Keratinocyte (primary cell): ENCODE measurements around the gene CLSTN1. TPM values are rescaled to one million over a fixed set of nuclear protein-coding genes. Genes with fewer than 3 reads are reported as not detected.

ENCODE experiments used
- DNase-seq: peaks from one replicate; pipeline ENCODE4 v3.0.0-alpha.2; 2011; ENCODE audit warnings: low read depth, missing footprints, low spot score
- FAIRE-seq: peaks from 2 replicates; lab custom pipeline; 2011; peaks lifted over from hg19 to GRCh38; lab: Jason Lieb, UNC
- H2AFZ ChIP-seq: 2 replicates; pipeline ENCODE4 v1.6.0; 2012; ENCODE audit warnings: low read length, control low read depth, inconsistent platforms; ENCODE audit not compliant: control insufficient read depth
- H3K27ac ChIP-seq: 2 replicates; pipeline ENCODE4 v1.5.1; 2011; ENCODE audit warnings: low read length; ENCODE audit not compliant: control insufficient read depth, insufficient read depth
- H3K27me3 ChIP-seq: 3 replicates; pipeline ENCODE4 v1.6.0; 2011; ENCODE audit warnings: low read length; ENCODE audit not compliant: control insufficient read depth, insufficient read depth; ENCODE audit errors: extremely low read depth
- H3K36me3 ChIP-seq, 2 experiments: 2 replicates in 1 of 2; 3 replicates in 1 of 2; pipeline ENCODE4 v1.5.1; 2011; ENCODE audit warnings: low read length in 2 of 2, mild to moderate bottlenecking in 1 of 2; ENCODE audit not compliant: control insufficient read depth in 2 of 2, insufficient read depth in 2 of 2; ENCODE audit errors: extremely low read depth in 1 of 2
- H3K4me1 ChIP-seq: 3 replicates; pipeline ENCODE4 v1.5.1; 2011; ENCODE audit warnings: low read length; ENCODE audit not compliant: control insufficient read depth, insufficient read depth; ENCODE audit errors: extremely low read depth
- H3K4me2 ChIP-seq: 3 replicates; pipeline ENCODE4 v1.6.0; 2011; ENCODE audit warnings: low read depth, low read length; ENCODE audit not compliant: control insufficient read depth, insufficient read depth; ENCODE audit errors: extremely low read depth
- H3K4me3 ChIP-seq, 3 experiments: fragments of 200-600 bp in 1 of 3; sonication (generic) in 1 of 3; 2 replicates in 2 of 3; 3 replicates in 1 of 3; pipeline ENCODE4 v1.5.1; 2011 to 2016; ENCODE audit warnings: low read length in 3 of 3, mild to moderate bottlenecking in 3 of 3, control low read depth in 2 of 3, inconsistent platforms in 1 of 3, low read depth in 1 of 3, mixed read lengths in 1 of 3, mixed run types in 1 of 3, moderate library complexity in 1 of 3; ENCODE audit not compliant: control insufficient read depth in 2 of 3, insufficient read depth in 2 of 3; ENCODE audit errors: extremely low read depth in 1 of 3
- H3K79me2 ChIP-seq: 2 replicates; pipeline ENCODE4 v1.6.0; 2012; ENCODE audit warnings: low read length; ENCODE audit not compliant: control insufficient read depth, insufficient read depth
- H3K9ac ChIP-seq: 3 replicates; pipeline ENCODE4 v1.6.0; 2011; ENCODE audit warnings: low read length; ENCODE audit not compliant: control insufficient read depth, insufficient read depth; ENCODE audit errors: extremely low read depth
- H3K9me1 ChIP-seq: 3 replicates; pipeline ENCODE4 v1.6.0; 2011; ENCODE audit warnings: low read length; ENCODE audit not compliant: control insufficient read depth, insufficient read depth; ENCODE audit errors: extremely low read depth
- H3K9me3 ChIP-seq: 2 replicates; pipeline ENCODE4 v1.5.1; 2012; ENCODE audit warnings: low read depth, low read length; ENCODE audit not compliant: control insufficient read depth
- H4K20me1 ChIP-seq: 3 replicates; pipeline ENCODE4 v1.6.0; 2011; ENCODE audit warnings: low read length; ENCODE audit not compliant: control insufficient read depth, insufficient read depth; ENCODE audit errors: extremely low read depth
- EZH2 ChIP-seq: IDR thresholded peaks from one replicate; pipeline ENCODE4 v1.6.1; 2012; ENCODE audit warnings: inconsistent platforms, mild to moderate bottlenecking, low read length, moderate library complexity
- dilution Hi-C: fragments of 300-500 bp; cut with MboI; formaldehyde crosslinking; loops from one replicate; pipeline ENCODE4 v1.7.0; 2020; ENCODE audit warnings: low sequenced_read_pairs; ENCODE audit not compliant: extremely low pct_ligation_motif_present
- polyA minus RNA-seq, 3 experiments: library from RNA; depleted of rRNA, polyadenylated mRNA; stranded (reverse); fragments of >200 nt; gene quantifications; 1 replicate in 1 of 3; 2 replicates in 1 of 3; 3 replicates in 1 of 3; pipeline ENCODE4 v1.2.3, GENCODE V29; 2011
- polyA plus RNA-seq, 5 experiments: library from polyadenylated mRNA; depleted of rRNA in 3 of 5; stranded (reverse) in 3 of 5; stranded (forward) in 1 of 5; unstranded in 1 of 5; fragments of >200 nt; gene quantifications; 1 replicate in 1 of 5; 2 replicates in 3 of 5; 3 replicates in 1 of 5; pipeline versions ENCODE4 v1.2.1 to v1.2.3, GENCODE V29; 2011 to 2012; ENCODE audit warnings: missing spikeins in 2 of 5, low read depth in 1 of 5, low replicate concordance in 1 of 5
- TF ChIP-seq, protein P1 (sequence below), 3 experiments: IDR thresholded peaks in 1 of 3; conservative IDR thresholded peaks in 1 of 3; optimal IDR thresholded peaks in 1 of 3; 2 replicates in 2 of 3; 3 replicates in 1 of 3; pipeline versions ENCODE3 to v1.5.1; 2011; ENCODE audit warnings: low read length in 3 of 3, mild to moderate bottlenecking in 3 of 3, moderate library complexity in 2 of 3, control low read depth in 1 of 3, inconsistent platforms in 1 of 3; ENCODE audit not compliant: insufficient read depth in 2 of 3; ENCODE audit errors: extremely low read depth in 1 of 3

CLSTN1 gene
- polyA plus RNA-seq: 79.1 to 263 TPM (median 90.3 TPM) in 3 replicates
- polyA plus RNA-seq (2011; ENCODE audit: low read depth): 70.0 TPM
- polyA plus RNA-seq (2011; cell fraction: cytosol; rRNA removed): 67.1 and 103 TPM in 2 replicates
- 424 and 491 TPM in 2 replicates for polyA plus RNA-seq (2011; cell fraction: nucleus; rRNA removed)
- polyA plus RNA-seq (2012; ENCODE audit: low replicate concordance): 130 and 344 TPM in 2 replicates
- 159 to 521 TPM (median 197 TPM) in 3 replicates for polyA minus RNA-seq
- polyA minus RNA-seq (2011; cell fraction: cytosol; rRNA and poly(A)+ RNA removed): 202 TPM
- polyA minus RNA-seq (2011; cell fraction: nucleus; rRNA and poly(A)+ RNA removed): 492 and 717 TPM in 2 replicates

DNA sequence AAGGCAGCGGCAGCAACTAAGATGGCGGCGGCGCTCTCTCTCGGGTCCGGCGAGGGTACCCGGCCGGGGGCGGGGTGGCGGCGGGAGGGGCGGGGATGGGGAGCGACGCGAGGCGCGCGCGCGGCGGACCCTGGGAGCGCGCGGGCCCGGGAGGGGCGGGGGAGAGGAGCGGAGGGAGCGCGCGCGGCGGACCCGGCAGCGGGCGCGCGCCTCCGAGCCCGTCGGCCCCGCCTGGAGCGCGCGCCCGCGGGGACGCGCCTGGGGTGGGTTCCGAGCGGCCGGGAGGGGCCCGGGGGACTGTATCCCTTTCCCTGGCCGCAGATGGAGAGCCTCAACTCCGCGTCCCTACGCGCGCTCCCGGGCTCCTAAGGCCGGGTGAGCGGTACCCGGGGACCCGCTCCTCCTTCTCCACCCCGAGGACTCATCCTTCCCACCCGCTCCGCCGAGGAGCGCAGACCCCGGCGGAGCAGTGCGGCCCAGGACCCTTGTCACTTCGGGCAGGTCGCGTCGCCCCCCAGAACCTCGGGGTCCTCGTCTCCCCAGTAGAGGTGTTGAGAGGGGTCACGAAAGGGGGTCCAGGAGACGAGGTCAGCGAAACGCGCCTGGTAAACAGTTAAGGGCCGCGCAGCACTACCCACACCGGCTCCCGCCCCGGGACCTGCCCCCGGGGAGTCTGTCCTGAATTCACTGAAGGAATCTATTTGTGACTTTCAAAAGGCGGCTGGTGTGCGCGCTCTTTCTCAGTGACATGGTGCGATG lies at the start of gene CLSTN1:
Gene CLSTN1 (minus strand): TSS at position 23 of the 759 bp plus-strand sequence. CDS start 232 bp downstream, outside the sequence.
- Histone ChIP-seq H3K27ac (peak within 1 kb of the TSS; percentile 80), H3K36me3 (no peaks in the 10 kb centered on the region), H4K20me1 (peaks cover 10% of the 10 kb centered on the region), H3K79me2 (peaks cover 45% of the 10 kb centered on the region), H3K27me3 (no peaks in the 10 kb centered on the region), H3K9me3 (no peaks in the 10 kb centered on the region), H3K9ac (peak within 1 kb of the TSS; percentile 83), H3K9me1 (peaks cover 2% of the 10 kb centered on the region), H3K4me2 (peak within 1 kb of the TSS; percentile 97), H2AFZ (peak within 1 kb of the TSS; percentile 54), H3K4me1 (peaks cover 53% of the 10 kb centered on the region), H3K4me3 (peak within 1 kb of the TSS; percentile 96 to 100 (median 97))
- FAIRE-seq: no peak
- TF ChIP-seq, protein P1, sequence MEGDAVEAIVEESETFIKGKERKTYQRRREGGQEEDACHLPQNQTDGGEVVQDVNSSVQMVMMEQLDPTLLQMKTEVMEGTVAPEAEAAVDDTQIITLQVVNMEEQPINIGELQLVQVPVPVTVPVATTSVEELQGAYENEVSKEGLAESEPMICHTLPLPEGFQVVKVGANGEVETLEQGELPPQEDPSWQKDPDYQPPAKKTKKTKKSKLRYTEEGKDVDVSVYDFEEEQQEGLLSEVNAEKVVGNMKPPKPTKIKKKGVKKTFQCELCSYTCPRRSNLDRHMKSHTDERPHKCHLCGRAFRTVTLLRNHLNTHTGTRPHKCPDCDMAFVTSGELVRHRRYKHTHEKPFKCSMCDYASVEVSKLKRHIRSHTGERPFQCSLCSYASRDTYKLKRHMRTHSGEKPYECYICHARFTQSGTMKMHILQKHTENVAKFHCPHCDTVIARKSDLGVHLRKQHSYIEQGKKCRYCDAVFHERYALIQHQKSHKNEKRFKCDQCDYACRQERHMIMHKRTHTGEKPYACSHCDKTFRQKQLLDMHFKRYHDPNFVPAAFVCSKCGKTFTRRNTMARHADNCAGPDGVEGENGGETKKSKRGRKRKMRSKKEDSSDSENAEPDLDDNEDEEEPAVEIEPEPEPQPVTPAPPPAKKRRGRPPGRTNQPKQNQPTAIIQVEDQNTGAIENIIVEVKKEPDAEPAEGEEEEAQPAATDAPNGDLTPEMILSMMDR (optimal IDR thresholded peaks at IDR 0.05 in 1 of 3, IDR thresholded peaks at IDR 0.05 in 1 of 3, conservative IDR thresholded peaks at IDR 0.05 in 1 of 3; ENCODE audit: extremely low read depth in 1 of 3, insufficient read depth in 2 of 3, low read length in 3 of 3): no peak
- no peak for DNase-seq
- dilution Hi-C loops: no loop called here

DNA sequence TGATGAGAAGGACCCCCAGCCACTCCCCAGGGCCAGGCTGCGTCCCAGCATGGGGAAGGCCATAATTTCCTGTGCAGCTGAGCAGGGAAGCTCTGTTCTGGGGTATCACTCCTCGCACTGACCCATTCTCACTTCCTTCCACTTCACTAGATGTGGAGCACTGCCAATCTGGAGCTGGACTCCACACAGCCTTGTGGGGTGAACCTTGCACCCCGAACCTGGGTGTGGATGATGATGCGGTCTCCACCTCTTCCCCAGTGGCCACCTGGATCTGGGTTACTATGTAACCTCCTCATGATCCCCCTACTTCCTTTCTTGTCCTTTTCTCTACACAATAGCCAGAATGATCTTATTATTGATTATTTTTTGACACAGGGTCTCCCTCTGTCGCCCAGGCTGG lies 49.6 kb upstream of the CLSTN1 start:
- TF ChIP-seq EZH2: no peak
- TF ChIP-seq, protein P1 (optimal IDR thresholded peaks at IDR 0.05 in 1 of 3, IDR thresholded peaks at IDR 0.05 in 1 of 3, conservative IDR thresholded peaks at IDR 0.05 in 1 of 3; ENCODE audit: extremely low read depth in 1 of 3, insufficient read depth in 2 of 3, low read length in 3 of 3): no peak
- peaks cover 5% of the 10 kb centered on the region for H3K79me2 ChIP-seq
- H3K9me1 ChIP-seq: no peaks in the 10 kb centered on the region
- no peak overlapping the region for H3K4me2 ChIP-seq
- no peak overlapping the region for H3K27ac ChIP-seq
- dilution Hi-C loops: no loop called here
- H3K9me3 ChIP-seq: no peaks in the 10 kb centered on the region
- H3K4me1 ChIP-seq: peaks cover 63% of the 10 kb centered on the region
- FAIRE-seq: no peak
- H3K9ac ChIP-seq: no peak overlapping the region
- H4K20me1 ChIP-seq: no peaks in the 10 kb centered on the region
- H3K36me3 ChIP-seq: peaks cover 12 to 18% of the 10 kb centered on the region in 2 experiments
- no peak for DNase-seq
- no peak overlapping the region for H2AFZ ChIP-seq
- H3K4me3 ChIP-seq: no peak overlapping the region
- no peaks in the 10 kb centered on the region for H3K27me3 ChIP-seq
